ENCODE data around the gene URB1. TPM values are rescaled to one million over a fixed set of nuclear protein-coding genes. Genes with fewer than 3 reads are reported as not detected.

Gene URB1
- total and polyA plus RNA-seq, 2 of the 8 experiments (the other 6 are each of a cell fraction or from before 2014, with no cell fraction given) = 8.1 to 28.9 TPM

DNA sequence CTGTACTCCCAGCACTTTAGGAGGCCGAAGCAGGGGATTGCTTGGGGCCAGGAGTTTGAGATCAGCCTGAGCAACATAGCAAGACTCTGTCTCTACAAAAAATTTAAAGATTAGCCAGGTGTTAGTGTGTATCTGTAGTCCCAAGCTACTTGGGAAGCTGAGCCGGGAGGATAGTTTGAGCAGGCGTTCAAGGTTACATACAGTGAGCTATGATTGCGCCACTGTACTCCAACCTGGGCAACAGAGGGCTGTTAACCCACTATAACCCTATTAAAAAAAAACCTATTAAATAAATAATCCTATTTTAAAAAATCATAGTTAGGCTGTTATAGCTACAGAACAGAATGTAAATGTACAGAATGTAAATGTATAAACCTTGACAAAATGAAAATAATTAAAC, 116.1 kb downstream of the URB1 start:
- ChIA-PET CTCF (ENCODE audit: partially characterized antibody) (interaction anchor here (0.6 to 2.0 kb wide), 4 partner anchors 11 to 179 kb away, joined by 3 to 10 read pairs (median 4); no protein-coding TSS in a partner anchor), POLR2A (ENCODE audit: partially characterized antibody) (interaction anchor here (0.6 kb wide), 1 partner anchor 65 kb away, joined by 3 read pairs; no protein-coding TSS in a partner anchor)
- H3K27me3 ChIP-seq (replicated peaks in 1 of 4; ENCODE audit: control insufficient read depth in 3 of 4, extremely low read depth in 1 of 4, insufficient read depth in 3 of 4, low read length in 3 of 4) = no peaks in the 10 kb centered on the region
- H3K23ac ChIP-seq (ENCODE audit: insufficient read length) = no peak overlapping the region
- no peak overlapping the region for H3K4me2 ChIP-seq (ENCODE audit: insufficient read depth in 1 of 2, low read depth in 2 of 2, low read length in 2 of 2)
- no peak overlapping the region for H3K27ac ChIP-seq (ENCODE audit: low read depth, low read length)
- H3K9me3 ChIP-seq (ENCODE audit: insufficient read depth in 2 of 2, low read depth in 1 of 2, low read length in 1 of 2) = no peaks in the 10 kb centered on the region
- H3K4ac ChIP-seq (replicated peaks; ENCODE audit: insufficient read length, low read depth, low read length) = no peak overlapping the region
- no peak overlapping the region for H3K9ac ChIP-seq (replicated peaks in 1 of 4; ENCODE audit: extremely low read depth in 1 of 4, low read depth in 3 of 4, low read length in 3 of 4)
- H3K23me2 ChIP-seq (ENCODE audit: low read depth, low read length) = no peaks in the 10 kb centered on the region; the same call in none of the 2 replicates
- H3K56ac ChIP-seq (replicated peaks; ENCODE audit: insufficient read length, low read depth, low read length) = no peak overlapping the region
- H3K79me1 ChIP-seq (ENCODE audit: low read depth, low read length) = 0 out of 2 replicates have a peak, but pooled peaks cover 2% of the 10 kb centered on the region
- no peak overlapping the region for H4K8ac ChIP-seq (ENCODE audit: extremely low read depth, insufficient read depth, low read length)
- H2BK20ac ChIP-seq (ENCODE audit: low read length) = no peak overlapping the region
- H2AFZ ChIP-seq (ENCODE audit: low read length) = no peak overlapping the region
- FAIRE-seq (no peak), DNase-seq (ENCODE audit: low read depth in 1 of 2, low spot score in 2 of 2) (no peak)
- H3K79me2 ChIP-seq (ENCODE audit: control insufficient read depth in 1 of 2, insufficient read depth in 2 of 2, low read length in 2 of 2) = peaks cover 3 to 36% of the 10 kb centered on the region in 2 experiments
- peaks cover 0 to 2% (median 0%) of the 10 kb centered on the region in 4 experiments; a peak in 4 of 7 replicates for H3K4me1 ChIP-seq (replicated peaks in 1 of 4; ENCODE audit: control insufficient read depth in 3 of 4, insufficient read depth in 4 of 4, low read length in 3 of 4)
- WGBS, 2 experiments (ENCODE audit: extremely low coverage in 1 of 2, insufficient coverage in 1 of 2, insufficient read length in 1 of 2, insufficient replicate concordance in 2 of 2, low coverage in 1 of 2, low lambda C conversion rate in 2 of 2, missing lambda C conversion rate in 1 of 2) = 94% methylated on average over 4 of the region's 4 CpGs; no CpG with 5 or more reads in 1 of the 2 experiments
- peaks cover 0 to 2% of the 10 kb centered on the region in 2 experiments for H4K20me1 ChIP-seq (replicated peaks in 1 of 2; ENCODE audit: control insufficient read depth in 1 of 2, insufficient read depth in 2 of 2, low read length in 2 of 2)
- H2BK15ac ChIP-seq (ENCODE audit: low read length) = no peak overlapping the region
- no peak overlapping the region for H2BK12ac ChIP-seq (ENCODE audit: low read depth, low read length)
- H3K36me3 ChIP-seq (ENCODE audit: control insufficient read depth in 2 of 4, insufficient read depth in 4 of 4, low read length in 3 of 4) = peaks cover 2 to 20% (median 8%) of the 10 kb centered on the region in 4 experiments; a peak in 6 of 8 replicates
- H2AK5ac ChIP-seq (ENCODE audit: low read depth, low read length) = no peak overlapping the region
- H3K18ac ChIP-seq (ENCODE audit: extremely low read depth, low read length) = no peak overlapping the region
- no peak for TF ChIP-seq ASH2L (IDR thresholded peaks at IDR 0.05; ENCODE audit: low read length)
- no peak for TF ChIP-seq KDM1A (IDR thresholded peaks at IDR 0.05; ENCODE audit: borderline replicate concordance, low read length)
- H2BK5ac ChIP-seq (ENCODE audit: low read depth, low read length) = no peak overlapping the region
- H4K91ac ChIP-seq (replicated peaks; ENCODE audit: insufficient read length, low read length) = no peak overlapping the region
- no peak overlapping the region for H4K5ac ChIP-seq (ENCODE audit: insufficient read length, low read depth, low read length)
- no peak overlapping the region for H3K4me3 ChIP-seq (ENCODE audit: extremely low read depth in 1 of 4, insufficient read depth in 2 of 4, low read depth in 3 of 4, low read length in 4 of 4)
- no peak overlapping the region for H2BK120ac ChIP-seq (replicated peaks; ENCODE audit: low read depth, low read length)
- H3K14ac ChIP-seq (ENCODE audit: insufficient read length) = no peak overlapping the region
